HG03025 (cell line): ENCODE measurements around the gene AGAP2.

Experiments used
- ATAC-seq: cut with Tn5 transposase; IDR thresholded peaks from one replicate; pipeline ENCODE4 v1.9.1; 2021; ENCODE audit warnings: mild to moderate bottlenecking, moderate library complexity; ENCODE audit not compliant: unreplicated experiment, low FRiP score

Gene AGAP2

DNA sequence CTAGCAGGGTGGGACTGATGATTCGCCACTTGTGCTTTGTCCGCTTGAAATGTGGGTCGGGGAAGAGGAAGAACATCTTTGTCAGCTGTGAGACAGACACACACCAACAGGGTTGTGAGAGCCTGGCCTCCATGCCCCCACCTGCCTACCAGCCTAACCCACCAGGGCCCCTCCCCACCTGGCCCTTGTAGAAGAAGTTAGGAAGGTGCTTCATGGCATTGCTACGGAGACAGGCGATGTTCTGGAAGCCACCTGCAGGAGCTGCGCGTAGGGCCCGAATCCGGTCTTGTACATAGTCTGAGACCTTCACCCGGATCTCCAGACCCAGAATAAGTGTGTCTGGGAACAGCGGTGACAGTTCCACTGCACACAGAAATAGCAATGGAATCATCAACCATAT, 31.1 kb upstream of the AGAP2 start:
- no peak for ATAC-seq

DNA sequence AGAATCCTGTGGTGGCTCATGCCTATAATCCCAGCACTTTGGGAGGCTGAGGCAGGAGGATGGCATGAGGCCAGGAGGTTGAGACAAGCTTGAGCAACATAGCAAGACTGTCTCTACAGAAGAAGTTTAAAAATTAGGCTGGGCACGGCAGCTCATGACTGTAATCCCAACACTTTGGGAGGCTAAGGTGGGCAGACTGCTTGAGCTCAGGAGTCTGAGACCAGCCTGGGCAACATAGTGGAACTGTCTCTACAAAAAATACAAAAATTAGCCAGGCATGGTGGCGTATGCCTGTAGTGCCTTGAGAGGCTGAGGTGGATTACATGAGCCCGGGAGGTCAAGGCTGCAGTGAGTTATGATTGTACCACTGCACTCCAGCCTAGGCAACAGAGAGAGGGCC, 29.3 kb upstream of the AGAP2 start:
- no peak for ATAC-seq

DNA sequence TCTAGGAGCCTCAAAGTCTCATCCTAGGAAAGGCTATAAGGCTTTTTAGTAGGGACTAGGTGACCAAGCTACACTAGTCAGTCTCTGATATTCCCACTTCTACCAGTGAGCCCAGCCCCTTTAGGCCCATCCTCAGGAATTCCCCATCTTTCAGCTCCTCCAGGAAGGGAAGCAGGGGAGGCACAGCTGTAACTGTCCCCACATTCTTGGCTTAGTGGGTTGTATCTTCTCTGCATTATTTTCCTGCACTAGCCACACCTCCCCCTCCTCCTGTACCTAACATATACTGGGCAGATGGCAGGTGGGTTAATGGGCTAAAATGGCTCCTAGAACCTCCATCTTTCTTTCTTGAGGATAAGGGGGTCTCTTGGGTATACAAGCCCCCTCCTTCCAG, 28.8 kb upstream of the AGAP2 start:
- ATAC-seq, result no peak

DNA sequence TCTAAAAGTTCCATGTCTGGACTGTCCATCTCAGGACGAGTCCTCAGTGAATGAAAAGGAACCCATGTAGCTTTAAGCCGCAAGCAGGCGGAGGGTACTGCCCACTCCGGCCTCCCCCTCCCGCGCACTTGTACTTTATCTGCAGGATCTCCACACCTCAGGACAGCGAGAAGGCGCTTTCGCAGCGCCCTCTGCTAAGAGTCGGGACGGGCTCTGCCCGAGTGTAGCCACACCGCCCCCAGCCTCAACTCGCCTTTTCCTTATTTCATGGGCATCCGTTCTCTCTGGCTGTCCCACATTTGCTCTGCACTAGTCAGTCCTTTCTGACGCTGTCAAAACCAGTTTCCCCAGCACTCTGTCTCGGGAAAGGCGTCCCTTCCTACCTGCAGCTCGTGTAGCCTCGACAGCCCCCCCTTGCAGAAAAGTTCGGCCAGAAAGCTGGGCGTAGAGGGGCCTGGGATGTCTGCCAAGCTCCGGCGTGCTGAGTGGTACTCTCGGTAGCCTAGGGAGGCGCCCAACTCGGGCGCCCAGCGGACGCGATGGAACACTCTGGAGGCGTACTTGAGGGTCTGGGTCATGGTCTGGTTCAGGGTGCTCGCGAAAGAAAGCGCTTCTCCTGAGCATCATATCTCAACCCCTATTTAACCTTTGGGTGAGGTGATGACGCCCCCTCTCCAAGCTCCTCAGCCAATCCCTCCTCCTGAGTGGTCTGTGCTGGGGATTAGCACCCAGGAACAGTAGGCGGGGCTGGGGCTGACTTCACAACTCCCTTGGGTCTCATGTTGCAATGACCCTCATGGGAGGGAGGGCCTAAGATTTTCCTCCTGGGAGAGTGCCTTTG, 28.1 kb upstream of the AGAP2 start, which contains the start of gene CYP27B1:
TSS of gene CYP27B1 (minus strand) at position 615 of the 841 bp plus-strand sequence. CDS start at position 578, 37 bp downstream.
- ATAC-seq, result no peak

DNA sequence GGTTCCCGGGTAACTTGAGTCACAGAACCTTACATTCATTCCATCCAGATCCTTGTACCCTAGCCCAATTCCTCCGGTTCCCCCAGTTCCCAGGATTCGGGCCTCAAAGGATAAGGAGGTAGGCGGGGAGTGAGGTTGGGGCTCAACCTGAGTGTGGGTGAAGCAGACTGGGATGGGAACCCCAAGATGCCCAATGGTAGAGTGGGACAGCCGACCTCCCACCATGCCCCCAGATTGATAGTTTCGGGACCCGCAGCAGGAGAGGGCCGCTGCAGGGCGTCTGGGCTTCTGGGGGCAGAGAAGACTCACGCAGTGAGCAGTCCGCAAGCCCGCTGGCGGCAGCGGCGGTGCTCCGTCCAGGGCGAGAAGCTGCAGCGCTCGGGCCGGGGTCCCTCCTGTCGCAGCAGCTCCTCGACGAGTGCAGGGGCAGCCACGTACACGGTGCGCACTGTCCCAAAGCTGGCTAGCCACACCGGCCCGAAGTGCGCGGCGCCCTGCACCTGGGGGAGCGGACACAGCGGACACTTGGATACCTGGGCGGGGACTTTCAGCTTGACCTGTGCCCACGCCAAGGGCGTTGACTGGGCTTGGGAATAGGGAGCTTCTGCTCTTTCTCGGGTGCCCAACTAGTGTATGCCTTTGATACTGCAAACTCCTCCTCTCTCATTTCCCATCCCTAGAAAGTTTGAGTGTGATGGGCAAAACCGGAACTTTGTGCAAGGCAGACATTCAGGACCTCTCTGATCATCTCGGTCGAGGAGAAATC, 27.3 kb upstream of the AGAP2 start:
- no peak for ATAC-seq

DNA sequence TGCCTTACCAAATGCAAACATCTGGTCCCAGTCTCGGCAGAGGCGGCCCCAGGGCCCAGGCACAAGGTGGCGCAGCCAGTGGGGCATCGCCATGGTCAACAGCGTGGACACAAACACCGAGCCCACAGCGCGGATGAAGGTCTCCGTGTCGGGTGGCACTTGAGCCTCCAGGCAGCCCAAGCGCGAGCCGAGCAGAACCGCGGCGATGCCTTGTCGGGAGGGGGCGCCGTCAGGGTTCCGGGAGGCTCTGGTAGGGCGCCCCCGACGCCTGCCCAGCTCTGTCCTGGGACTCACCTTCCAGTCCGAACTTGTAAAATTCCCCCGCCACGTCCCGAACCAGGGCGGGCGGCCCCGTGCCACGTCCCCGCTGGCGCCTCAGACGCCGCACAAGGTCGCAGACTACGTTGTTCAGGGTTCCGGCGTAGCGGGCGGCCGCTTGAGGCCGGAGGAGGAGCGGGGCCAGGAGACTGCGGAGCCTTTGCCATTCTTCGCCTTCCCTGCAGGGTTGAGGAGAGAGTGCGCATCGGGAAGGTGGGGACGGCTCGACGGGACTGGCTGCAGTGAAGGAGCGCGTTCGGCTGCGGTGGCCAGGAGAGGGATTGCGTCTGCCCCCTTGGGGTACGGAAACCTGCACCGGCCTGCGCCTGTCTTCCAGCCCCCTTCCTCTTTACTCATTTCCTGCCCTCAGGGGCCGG, 26.6 kb upstream of the AGAP2 start:
- peak; percentile 57 for ATAC-seq

DNA sequence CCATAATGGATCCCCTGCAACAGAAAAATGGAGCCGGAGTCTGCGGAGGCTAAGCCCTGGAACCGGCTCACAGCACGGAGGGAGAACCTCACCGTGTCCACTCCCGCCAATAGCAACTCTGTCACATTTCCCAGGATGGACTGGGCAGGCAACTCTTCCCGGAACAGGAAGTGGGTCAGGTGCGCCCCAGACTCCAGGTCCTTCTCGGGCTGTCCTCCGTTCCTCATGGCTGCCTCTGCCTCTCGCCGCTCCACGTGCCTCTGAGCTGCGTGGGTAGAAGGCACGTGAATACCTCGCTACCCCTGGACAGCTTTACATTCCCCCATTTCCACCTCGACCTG, 26.1 kb upstream of the AGAP2 start:
- no peak for ATAC-seq

DNA sequence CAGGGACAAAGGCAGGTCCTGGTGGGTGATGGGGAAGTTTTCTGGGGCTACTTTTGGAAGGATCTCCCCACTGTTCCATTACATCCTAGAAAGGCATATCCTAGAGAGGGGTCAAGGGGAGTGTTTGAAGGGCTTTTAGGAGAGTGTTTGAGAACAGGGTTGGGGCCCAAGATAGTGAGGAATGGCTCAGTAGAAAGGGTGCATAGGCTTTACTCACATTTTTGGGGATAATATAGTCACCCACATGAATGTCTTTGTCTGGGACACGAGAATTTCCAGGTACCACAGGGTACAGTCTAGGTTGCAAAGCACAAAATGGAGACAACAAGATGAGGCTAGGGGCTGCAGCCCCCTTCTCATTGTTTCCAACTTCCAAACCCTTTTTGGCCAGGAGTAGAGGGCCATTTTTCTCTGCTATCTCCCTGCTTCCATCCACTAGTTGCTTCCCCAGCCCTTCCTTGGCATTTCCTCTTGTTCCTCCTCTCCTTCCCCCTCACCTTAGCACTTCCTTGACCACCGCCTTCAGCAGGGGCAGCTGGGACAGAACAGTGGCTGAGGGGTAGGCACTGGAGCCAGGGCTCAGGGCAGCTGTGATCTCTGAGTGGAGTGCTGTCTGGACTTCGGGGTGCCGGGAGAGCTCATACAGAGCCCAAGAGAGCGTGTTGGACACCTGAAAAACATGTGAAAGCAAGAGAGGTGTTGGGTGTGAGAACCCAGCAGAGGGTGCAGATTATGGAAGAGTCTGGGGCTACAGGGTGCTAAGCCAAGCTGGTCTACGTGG, 25.5 kb upstream of the AGAP2 start:
- ATAC-seq, result no peak

DNA sequence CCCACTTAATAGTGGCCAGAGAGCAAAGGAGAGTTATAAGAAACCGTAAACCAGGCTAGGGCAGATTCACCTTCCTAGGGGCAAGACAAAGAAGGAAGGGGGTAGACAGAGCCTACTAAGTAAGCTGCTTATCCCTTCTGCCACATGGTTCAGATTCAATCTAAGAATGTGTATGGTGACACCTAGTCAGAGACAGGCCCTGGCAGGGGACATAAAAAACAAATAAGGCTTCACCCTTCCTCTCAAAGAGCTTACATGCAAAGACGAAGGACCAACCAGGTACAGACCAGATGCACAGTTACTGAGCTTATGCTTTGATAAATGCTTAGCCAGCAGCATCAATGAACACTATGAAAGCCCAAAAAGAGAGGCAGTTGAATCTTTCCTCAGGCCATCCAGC, 23.9 kb upstream of the AGAP2 start:
- no peak for ATAC-seq

DNA sequence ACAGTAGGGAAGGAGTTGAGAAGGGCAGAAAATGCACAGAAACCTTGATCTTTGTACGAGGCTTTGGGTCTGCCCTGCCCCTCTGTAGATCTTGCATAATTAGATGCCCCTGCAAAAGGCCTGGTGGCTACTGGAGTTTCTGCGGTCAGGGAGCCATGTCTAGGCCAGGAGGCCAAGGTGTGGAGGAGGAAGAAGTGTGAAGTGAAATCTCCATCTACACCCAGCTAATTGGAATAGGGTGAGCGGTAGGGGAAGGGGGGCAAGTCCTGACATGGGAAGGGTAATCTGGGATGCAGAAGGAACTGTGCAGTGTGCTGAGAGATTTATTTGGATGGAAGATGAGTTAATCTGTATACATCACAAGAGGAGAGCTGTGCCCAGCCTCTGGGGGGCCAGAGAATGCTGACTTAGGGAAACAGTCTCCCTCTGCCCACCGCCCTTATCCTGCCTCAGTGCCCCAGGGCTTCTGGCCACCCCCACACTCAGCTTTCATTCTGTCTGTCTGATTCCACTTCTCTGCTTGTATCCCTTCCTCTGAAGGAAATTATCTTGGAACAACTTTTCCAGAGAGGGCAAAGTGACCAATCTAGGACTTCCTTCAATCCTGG, 23.0 kb upstream of the AGAP2 start:
- no peak for ATAC-seq

DNA sequence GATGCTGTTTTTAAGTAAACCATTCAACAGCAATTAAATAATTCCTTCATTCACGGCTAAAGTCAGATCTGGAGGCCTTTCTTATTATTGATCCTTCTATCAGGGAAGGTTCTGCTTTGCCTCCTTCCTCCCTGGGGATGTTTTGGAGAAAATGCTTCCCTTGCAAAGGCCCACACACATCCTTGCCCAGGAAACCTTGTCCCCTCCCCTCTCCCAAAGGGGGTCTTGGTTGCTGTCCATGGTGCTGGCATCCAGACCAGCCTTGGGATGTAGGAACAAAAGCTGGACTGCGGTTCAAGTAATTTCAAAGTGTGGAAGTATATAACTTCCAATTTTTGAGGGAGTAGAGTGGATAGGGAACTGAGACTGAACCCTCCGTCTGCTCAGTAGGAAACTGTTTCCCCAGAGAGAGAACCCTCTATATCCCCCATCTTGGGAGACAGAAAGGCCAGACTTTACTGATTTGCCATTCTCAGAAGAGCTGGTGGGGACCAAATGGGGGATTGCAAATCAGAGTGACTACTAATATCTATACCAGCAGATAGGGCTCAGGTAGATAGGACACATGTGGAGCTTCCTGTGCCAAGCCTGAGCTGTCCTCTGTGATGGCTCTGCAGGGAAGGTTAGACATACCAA, 21.9 kb upstream of the AGAP2 start:
- no peak for ATAC-seq

DNA sequence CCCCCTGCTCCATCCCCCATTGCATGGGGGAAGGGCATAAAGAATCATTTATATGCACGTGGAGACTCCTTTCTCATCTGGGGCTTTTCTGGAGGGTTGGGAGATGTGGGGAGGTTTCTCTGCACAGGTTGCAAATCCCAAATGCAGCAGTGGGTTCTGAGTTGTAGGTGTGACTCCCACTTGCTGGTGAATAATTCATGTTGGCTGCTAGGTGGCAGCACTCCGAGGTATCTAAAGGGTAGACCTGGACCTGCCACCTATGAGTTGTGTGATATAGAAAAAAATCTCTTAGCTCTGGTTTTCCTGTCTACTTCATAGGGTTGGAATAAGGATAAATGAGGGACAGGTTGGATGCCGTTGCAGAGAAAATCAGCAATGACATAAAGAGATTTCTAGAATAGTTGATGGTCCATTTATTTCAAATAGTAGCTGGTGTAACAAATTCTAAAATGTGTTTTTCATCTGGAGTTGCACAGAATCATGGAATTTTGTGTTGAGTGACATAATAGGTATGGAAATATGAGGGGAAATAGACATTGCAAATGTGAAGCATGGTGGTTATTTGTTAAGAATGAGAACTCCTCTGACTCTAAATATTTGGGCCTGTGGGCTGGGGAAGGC, 20.9 kb upstream of the AGAP2 start:
- ATAC-seq, result no peak

DNA sequence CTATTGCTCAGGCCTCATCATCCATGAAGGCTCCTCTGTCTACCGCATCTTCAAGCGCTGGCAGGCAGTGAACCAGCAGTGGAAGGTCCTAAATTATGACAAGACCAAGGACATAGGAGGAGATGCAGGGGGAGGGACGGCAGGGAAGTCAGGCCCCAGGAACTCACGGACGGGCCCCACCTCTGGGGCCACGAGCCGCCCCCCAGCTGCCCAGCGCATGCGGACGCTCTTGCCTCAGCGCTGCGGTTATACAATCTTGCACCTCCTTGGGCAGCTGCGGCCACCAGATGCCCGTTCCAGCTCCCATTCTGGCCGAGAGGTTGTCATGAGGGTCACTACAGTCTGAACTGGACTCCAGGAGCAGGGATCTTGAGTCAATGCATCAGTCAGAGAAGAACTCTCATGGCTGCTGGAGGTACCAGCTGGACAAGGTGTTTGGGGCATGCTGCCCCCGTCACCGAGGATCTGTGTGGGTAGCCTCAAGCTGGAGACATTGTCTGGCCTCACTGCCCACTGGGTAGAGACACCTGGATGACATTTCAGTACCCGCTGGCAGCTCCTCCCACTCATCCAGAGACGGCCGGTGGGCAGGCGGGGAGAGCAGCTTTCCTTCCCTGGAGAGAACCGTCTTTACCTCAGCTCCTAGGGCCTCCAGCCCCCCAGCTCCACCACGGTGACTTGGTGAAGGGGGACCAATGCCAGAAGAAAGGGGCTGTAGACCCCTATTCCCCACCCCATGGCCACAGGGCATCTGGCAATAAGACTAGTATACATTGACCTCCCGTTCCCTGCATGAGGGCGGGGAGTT, 20.2 kb upstream of the AGAP2 start:
- no peak for ATAC-seq

DNA sequence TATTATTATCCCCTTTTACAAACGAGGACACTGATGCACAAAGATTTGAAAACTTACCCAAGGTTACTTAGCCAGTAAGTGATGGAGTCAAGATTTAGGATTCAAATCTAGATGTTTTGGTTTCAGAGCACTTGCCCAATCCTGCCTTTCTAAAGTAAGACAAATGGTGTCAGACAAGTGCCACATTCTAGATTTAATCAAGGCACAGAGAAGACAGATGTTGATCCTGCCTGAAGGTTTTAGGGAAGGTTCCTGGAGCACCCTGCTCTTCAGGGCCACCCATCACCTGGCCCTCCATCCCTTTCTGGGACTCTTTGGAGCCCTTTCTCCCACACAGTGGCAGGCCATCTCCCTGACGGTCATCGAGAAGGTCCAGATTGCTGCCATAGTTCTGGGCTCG, 19.2 kb upstream of the AGAP2 start:
- no peak for ATAC-seq

DNA sequence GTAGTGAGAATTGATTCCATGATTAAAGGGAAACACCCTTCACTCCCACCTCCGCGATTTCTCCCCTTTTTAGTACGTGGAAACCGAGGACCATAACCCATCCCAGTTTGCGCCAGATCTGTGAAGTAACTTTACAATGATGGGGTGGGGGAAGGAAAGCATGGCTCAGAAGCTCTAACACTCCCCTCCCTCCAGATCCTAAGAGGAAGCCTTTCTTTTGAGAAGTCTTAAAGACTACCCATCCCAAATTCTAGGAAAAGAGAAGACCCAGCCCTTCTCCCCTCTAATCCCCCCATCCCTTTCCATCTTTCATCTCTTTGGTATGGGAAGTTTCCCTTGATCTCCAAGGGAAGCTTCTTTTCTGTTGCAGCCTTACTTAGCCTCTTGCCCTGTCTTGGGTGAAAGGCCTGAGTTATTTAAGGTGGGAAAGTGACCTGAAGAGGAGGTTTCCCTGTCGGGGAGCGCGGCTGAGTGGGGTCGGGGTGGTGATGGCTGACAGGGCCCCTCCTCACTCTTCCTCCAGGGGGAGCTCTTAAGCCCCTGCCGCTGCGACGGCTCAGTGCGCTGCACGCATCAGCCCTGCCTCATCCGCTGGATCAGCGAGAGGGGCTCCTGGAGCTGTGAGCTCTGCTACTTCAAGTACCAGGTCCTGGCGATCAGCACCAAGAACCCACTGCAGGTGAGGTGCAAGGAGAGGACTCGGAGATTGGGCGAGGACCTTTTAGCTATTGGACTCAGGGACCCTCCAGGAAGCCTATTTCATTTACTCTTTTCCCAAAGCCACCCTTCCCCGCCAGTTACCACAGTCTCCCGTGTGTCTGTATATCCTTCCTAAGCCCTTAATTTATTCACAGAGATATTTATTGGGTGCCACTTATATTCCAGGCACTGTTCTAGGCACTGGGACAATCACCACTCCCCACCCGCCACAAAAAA, 18.1 kb upstream of the AGAP2 start:
- ATAC-seq, result no peak

DNA sequence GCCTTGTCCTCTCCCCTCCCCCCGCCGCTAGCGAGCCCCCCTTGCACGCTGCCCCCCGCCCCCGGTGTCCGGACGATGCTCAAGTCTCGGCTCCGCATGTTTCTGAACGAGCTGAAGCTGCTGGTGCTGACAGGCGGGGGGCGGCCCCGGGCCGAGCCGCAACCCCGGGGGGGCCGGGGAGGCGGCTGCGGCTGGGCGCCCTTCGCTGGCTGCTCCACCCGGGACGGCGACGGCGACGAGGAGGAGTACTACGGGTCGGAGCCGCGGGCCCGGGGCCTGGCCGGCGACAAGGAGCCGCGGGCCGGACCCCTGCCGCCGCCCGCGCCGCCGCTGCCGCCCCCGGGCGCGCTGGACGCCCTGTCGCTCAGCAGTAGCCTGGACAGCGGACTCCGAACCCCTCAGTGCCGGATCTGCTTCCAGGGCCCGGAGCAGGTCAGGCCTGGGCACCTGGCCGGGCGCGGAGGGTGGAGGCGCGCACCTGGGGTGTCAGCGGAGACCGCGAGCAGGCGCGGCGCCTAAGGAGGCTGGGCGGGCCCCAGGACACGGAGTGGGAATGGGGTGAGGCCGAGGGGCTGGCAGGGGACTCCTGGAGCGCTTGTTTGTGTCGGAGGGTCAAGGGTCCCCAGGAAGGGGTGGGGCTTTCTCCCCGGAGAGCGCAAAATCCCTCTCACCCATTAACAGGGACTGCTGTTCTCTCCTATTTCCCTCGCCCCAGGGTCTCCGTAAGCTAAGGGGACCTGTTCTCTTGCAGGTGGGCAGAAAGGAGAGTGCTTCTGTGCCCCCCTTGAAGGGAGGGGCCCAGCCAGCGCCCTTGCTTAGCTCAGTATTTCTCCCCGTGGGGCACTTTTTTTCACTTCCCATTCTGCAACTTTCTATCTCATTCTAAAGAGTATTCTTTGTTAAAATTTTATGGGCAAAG, 17.2 kb upstream of the AGAP2 start:
- ATAC-seq, result no peak

DNA sequence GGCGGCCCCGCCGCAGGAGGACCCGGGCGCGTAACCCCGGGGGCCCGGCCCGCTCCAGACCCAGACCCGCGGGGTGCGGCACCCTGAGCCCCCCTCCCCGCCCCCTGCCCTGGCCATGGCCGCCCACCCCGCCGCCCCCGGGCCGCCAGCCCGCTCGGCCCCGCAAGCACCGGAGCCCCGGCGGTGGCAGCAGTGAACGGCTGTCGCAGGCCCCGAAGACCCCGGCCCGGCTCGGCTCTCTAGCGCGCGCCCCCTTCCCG, 16.6 kb upstream of the AGAP2 start:
- no peak for ATAC-seq
